ENCODE results near the gene NCAPD3. TPM values are rescaled to one million over a fixed set of nuclear protein-coding genes. Genes with fewer than 3 reads are reported as not detected.

The NCAPD3 gene
- polyA plus RNA-seq, 12 donors, result 10.3 to 25.8 (median 18.5) TPM; not detected in 1

DNA sequence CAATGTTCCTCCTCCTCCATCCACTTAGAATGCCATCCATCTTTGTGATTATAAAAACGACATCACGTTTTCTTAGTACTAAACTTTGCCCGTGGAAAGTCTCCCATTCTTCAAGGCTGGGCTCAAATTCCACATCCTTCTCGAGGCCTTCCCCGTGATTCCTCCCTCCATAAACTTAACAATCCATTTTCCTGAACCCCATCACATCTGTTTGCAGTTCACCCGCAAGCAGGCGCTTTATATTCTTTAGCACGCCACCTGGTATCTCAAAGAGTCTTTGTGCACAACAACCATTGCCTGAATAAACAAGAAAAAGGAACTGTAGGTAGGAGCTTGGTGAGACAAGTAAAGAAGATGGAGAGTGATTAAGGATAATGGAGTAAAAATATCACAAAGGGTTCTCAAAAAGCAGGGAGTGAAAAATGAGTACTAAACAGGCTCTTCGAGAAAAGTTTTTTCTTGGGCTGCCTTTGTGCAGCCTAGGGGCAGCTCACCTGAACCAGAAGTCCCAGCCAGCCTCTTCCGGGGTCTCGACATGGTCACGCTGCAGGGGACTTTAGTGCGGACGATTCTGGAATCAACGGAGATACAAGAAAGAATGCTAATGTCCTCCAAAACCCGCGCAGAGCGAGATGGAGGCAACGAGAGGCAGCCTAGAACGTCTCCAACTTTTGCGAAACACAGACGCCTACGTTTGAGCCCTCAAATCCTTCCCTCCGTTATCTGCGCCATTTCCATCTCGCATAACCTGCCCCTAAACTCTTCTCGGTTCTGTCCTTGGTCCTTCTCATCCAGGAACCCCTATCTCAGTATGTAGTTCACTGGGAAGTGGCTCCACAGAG is 28.8 kb upstream of the NCAPD3 start:
- no peak for DNase-seq

- no peak for DNase-seq
Measured at GRCh38 chr11:134250675-134251074, 26.9 kb upstream of the NCAPD3 start.

GRCh38 chr11:134250246-134250645 is 26.5 kb upstream of the NCAPD3 start:
- no peak for DNase-seq

GRCh38 chr11:134248910-134249480 is 25.2 kb upstream of the NCAPD3 start:
- DNase-seq, result no peak

- DNase-seq, result no peak
Measured at GRCh38 chr11:134246678-134247077, 22.9 kb upstream of the NCAPD3 start.

GRCh38 chr11:134246100-134246499 is 22.3 kb upstream of the NCAPD3 start:
- DNase-seq, result no peak

GRCh38 chr11:134245434-134245833 is 21.7 kb upstream of the NCAPD3 start:
- no peak for DNase-seq

- no peak for DNase-seq
Measured at GRCh38 chr11:134244593-134244992, 20.8 kb upstream of the NCAPD3 start.

DNA sequence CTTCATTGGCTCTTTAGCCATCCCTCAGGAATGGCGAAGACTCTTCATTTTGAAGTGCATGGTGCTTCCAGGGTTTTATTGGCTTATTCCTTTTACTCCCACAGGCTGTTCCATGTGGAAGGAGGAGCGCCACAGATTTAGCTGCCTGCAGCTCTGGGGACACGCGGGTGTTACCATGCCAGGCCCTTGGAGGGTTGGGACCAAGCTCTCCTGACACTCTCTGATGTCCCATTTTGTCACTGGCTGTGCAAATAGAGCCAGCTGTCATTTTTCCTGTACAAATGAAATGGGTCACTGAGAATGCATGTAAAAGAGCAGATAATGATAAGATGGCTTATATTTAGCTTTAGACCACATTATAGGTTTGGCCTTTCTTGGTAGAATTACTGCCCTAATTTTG is 20.1 kb upstream of the NCAPD3 start:
- no peak for DNase-seq

DNA sequence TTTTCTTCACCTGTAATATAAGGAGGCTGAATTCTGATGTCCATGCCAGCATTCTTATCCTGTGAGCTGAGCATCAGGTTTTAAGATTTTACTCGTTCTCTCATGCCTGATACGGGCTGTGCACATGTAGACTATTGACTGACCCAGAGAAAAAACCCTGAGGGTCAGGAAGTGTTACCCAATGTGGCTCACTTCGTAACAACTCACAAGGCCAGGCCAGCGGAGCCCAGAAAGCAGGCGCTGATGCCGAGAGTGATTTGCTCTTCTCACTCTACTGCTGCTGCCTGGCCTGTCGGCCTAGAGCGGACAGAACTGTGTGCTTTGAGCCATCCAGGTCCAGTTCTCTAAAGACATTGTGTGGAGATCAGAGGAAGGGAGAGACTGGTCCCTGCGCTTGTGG is 18.6 kb upstream of the NCAPD3 start:
- no peak for DNase-seq

GRCh38 chr11:134240592-134240991 is 16.8 kb upstream of the NCAPD3 start:
- DNase-seq, result no peak

- no peak for DNase-seq
Measured at GRCh38 chr11:134238956-134239355, 15.2 kb upstream of the NCAPD3 start.

GRCh38 chr11:134237557-134237922 is 13.8 kb upstream of the NCAPD3 start:
- DNase-seq, result no peak

DNA sequence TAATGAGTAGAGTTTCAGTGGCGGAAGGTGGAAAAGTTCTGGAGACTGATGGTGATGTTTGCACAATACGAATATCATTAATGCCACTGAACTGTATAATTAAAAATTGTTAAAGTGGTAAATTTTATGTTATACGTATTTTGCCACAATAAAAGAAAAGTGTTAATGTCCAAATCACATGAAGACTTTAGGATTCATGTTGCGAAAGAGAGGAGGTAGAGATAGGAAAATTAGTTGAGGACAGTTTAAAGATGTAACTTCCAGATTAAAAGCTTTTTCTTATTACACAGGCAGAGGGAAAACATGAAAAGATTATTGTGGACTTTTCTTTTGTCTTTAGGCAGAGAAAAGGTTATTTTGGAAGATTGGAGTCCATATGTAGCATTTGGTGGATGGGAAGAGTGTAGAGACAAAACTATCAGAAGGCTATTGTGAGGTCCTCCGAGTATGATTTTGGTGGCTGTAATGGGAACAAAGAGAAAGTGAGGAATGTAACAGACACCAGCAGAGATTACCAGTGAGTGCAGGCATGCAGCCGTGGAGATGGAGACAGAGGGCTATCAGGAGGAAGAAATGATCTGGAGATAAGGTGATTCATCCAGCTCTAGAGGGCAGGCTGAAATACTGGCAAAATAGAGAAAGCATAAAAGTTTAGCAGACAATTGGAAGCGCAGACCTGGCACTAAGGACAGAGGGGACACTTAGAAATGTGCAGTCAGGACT is 13.2 kb upstream of the NCAPD3 start:
- no peak for DNase-seq

DNA sequence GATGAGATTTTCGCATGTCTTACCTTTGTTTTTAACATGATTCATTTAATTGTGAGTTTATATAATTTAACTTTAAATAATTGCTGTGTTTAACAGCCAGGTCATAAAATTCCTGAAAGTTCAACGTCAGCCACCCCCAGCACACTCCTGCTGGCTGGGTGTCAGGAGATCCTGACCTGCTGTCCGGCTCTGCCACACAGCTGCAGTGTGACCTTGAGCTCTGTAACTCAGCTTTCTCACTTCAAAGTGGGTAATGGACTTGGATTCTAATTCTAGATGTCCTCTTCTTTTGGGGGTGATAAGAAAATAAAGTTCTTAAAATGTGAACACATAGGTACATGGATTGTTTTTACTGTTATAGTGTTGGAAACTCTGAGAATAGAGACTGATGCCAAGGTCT is 11.6 kb upstream of the NCAPD3 start:
- no peak for DNase-seq

DNA sequence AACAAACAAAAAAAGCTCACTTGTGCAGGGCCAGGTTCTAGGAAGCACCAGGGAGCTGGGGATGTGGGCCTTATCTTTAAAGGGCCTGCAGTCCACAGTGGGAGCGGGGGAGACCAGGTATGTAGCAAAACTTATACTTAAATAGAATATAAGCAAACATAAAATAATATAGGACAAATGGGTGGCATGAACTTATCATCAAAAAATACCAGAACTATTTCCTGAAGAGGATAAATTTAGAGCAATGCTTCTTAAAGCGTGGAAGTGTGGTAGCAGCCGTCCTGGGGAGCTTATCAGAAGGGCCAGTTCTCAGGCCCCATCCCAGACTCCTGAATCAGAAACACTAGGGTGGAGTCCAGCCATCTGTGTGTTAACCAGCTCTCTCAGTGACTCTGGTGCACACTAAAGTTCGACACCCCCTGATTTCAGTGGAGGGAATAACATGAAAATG is 10.0 kb upstream of the NCAPD3 start:
- no peak for DNase-seq

- no peak for DNase-seq
Measured at GRCh38 chr11:134231958-134232659, 8.3 kb upstream of the NCAPD3 start.

DNA sequence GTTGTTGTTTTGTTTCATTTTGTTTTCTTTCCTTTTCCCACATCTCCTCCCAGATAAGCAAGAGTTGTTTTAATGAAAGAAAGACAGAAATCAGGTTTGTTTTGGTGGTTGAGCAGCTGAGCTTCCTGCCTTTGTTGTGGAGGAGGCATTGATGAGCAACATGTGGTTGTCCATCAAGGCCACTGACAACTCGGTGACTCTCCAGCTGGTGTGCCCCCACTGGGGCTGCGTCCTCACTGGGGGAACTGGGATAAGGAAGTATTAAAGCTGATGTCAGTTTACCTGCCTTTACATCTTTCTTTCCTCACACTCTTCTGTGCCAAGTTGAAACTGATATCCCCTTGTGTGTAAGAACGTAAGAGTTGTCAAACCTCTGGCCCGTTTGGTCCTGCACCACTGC is 6.6 kb upstream of the NCAPD3 start:
- no peak for DNase-seq

DNA sequence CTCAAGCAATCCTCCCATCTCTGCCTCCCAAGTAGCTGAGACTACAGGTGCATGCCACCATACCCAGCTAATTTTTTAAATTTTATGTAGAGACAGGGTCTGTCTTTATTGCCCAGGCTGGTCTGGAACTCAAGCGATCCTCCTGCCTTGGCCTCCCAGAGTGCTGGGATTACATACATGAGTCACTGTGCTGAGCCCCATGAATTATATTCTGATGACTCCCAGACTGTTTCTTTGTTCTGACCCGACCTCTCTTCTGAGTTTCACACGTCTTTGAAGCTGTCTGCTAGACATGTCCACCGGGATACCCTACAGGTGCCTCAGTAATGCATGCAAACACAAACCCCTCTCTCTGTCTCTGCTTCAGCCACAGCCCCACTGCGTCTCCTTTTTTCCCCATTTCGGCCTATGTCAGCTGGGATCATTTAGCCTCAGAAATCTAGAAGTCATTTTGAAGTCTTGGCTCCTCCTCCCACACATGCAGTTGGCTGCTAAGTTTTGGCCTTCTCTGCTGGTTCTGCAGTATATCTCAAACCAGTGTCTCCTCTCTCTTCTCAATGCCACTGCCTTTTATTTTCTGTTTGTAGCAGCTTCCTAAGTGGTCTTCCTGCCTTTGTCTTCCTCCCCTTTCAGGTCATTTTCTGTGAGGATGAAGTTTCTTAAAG is 5.5 kb upstream of the NCAPD3 start:
- no peak for DNase-seq

DNA sequence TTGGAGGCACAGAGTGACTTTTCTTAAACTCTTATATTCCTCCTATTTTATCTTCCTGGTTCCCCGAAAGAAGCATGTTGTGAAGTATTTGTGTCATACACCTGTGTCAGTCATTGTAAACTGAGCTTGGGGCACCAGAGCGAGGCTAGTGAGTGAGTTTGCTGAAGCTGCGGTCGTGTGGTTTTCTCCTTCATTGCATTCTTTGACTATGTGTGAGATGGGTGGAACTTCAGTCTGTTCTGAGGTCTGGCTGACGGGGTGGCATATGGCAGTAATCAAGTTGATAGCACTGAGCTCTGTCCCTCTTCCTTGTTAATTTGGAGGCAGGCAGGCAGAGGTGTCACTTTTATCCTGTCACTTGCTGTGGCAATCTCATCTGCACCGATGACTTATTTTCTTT is 4.9 kb upstream of the NCAPD3 start:
- no peak for DNase-seq

- DNase-seq, result no peak
Measured at GRCh38 chr11:134226806-134227325, 3.1 kb upstream of the NCAPD3 start.

Measured in muscle of arm (tissue), 12 donors.